H1 (cell line): Measurements from ENCODE around the gene HTR2A.

Source experiments
- JUND ChIP-seq: IDR thresholded peaks from 2 replicates; pipeline ENCODE4 v1.6.1; 2011; ENCODE audit warnings: mild to moderate bottlenecking, improper control_type of control experiment, low read length
- POLR2A ChIP-seq, 2 experiments: IDR thresholded peaks; 1 replicate in 1 of 2; 2 replicates in 1 of 2; pipeline ENCODE4 v1.6.1; 2011; ENCODE audit warnings: low read depth in 2 of 2, low read length in 2 of 2, mild to moderate bottlenecking in 2 of 2; ENCODE audit errors: control extremely low read depth in 1 of 2
- RAD21 ChIP-seq, 2 experiments: IDR thresholded peaks in 1 of 2; conservative IDR thresholded peaks in 1 of 2; 2 replicates each; pipeline ENCODE4 v1.6.1; 2011; ENCODE audit warnings: low read depth in 2 of 2, low read length in 2 of 2, improper control_type of control experiment in 1 of 2, inconsistent platforms in 1 of 2, mild to moderate bottlenecking in 1 of 2, moderate library complexity in 1 of 2
- TF ChIP-seq, protein P1 (sequence below): IDR thresholded peaks from 2 replicates; pipeline ENCODE4 v1.6.1; 2011; ENCODE audit warnings: low read length, improper control_type of control experiment
- TF ChIP-seq, protein P2 (sequence below), 3 experiments: IDR thresholded peaks; 1 replicate in 2 of 3; 2 replicates in 1 of 3; pipeline versions ENCODE4 v1.5.1 to v1.6.1; 2011; ENCODE audit warnings: low read length in 3 of 3, mild to moderate bottlenecking in 3 of 3, inconsistent platforms in 2 of 3, low read depth in 1 of 3, moderate library complexity in 1 of 3; ENCODE audit not compliant: insufficient read depth in 1 of 3; ENCODE audit errors: control extremely low read depth in 1 of 3
- TF ChIP-seq, protein P3 (sequence below): IDR thresholded peaks from 2 replicates; pipeline ENCODE4 v1.6.1; 2012; ENCODE audit warnings: inconsistent platforms

DNA sequence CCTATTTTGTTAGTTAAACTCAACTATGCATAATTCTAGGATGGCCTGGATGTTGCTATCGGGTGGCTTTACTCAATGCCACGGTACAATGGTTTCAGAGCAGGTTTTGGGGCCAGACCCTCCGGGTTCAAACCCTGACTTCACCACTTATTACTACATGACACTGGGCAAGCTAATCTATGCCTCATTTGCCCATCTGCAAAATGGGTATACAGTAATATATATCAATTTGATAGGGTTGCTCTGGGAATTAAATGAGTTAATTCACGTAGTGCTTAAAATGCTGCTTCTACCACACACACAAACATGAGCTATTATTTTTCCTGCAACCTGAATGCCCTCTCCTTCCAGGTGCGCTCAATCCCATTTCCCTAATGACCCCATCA is 100.7 kb downstream of the HTR2A start:
- TF ChIP-seq JUND (no peak), POLR2A (IDR thresholded peaks at IDR 0.05; ENCODE audit: control extremely low read depth in 1 of 2, low read depth in 2 of 2, low read length in 2 of 2) (no peak), RAD21 (IDR thresholded peaks at IDR 0.05 in 1 of 2, conservative IDR thresholded peaks at IDR 0.05 in 1 of 2; ENCODE audit: low read depth in 2 of 2, low read length in 2 of 2) (no peak)
- TF ChIP-seq, protein P1, sequence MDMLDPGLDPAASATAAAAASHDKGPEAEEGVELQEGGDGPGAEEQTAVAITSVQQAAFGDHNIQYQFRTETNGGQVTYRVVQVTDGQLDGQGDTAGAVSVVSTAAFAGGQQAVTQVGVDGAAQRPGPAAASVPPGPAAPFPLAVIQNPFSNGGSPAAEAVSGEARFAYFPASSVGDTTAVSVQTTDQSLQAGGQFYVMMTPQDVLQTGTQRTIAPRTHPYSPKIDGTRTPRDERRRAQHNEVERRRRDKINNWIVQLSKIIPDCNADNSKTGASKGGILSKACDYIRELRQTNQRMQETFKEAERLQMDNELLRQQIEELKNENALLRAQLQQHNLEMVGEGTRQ = no peak
- TF ChIP-seq, protein P2, sequence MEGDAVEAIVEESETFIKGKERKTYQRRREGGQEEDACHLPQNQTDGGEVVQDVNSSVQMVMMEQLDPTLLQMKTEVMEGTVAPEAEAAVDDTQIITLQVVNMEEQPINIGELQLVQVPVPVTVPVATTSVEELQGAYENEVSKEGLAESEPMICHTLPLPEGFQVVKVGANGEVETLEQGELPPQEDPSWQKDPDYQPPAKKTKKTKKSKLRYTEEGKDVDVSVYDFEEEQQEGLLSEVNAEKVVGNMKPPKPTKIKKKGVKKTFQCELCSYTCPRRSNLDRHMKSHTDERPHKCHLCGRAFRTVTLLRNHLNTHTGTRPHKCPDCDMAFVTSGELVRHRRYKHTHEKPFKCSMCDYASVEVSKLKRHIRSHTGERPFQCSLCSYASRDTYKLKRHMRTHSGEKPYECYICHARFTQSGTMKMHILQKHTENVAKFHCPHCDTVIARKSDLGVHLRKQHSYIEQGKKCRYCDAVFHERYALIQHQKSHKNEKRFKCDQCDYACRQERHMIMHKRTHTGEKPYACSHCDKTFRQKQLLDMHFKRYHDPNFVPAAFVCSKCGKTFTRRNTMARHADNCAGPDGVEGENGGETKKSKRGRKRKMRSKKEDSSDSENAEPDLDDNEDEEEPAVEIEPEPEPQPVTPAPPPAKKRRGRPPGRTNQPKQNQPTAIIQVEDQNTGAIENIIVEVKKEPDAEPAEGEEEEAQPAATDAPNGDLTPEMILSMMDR (IDR thresholded peaks at IDR 0.05; ENCODE audit: control extremely low read depth in 1 of 3, insufficient read depth in 1 of 3, low read depth in 1 of 3, low read length in 3 of 3) = no peak
- TF ChIP-seq, protein P3, sequence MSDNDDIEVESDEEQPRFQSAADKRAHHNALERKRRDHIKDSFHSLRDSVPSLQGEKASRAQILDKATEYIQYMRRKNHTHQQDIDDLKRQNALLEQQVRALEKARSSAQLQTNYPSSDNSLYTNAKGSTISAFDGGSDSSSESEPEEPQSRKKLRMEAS = no peak
